Heart left ventricle (tissue), 16 donors: ENCODE results near the gene CYP27C1. TPM values are rescaled to one million over a fixed set of nuclear protein-coding genes. Genes with fewer than 3 reads are reported as not detected.

Source experiments
- ATAC-seq, 4 donors: fragments of 200-7000 bp; cut with Tn5 transposase; one replicate each; pipeline ENCODE4 v1.9.1; 2020 to 2022; ENCODE audit warnings: moderate library complexity in 4 of 4, mild to moderate bottlenecking in 3 of 4, moderate number of reproducible peaks in 1 of 4
- DNase-seq, 5 donors: peaks; one replicate each; pipeline ENCODE4 v3.0.0-alpha.2; 2020
- H3K27ac ChIP-seq, 12 donors: fragments of 200-600 bp; sonication (generic) in 4 of 12; one replicate each; pipeline versions ENCODE4 v1.5.0 to v1.8.0; 2016 to 2022; ENCODE audit warnings: mild to moderate bottlenecking in 2 of 12
- H3K27me3 ChIP-seq, 9 donors: fragments of 200-600 bp; sonication (generic) in 2 of 9; one replicate each; pipeline versions ENCODE4 v1.5.1 to v1.8.0; 2016 to 2022; ENCODE audit warnings: mild to moderate bottlenecking in 3 of 9
- H3K36me3 ChIP-seq, 9 donors: fragments of 200-600 bp; sonication (generic) in 2 of 9; one replicate each; pipeline versions ENCODE4 v1.5.0 to v1.8.0; 2018 to 2022; ENCODE audit warnings: mild to moderate bottlenecking in 2 of 9
- H3K4me1 ChIP-seq, 12 donors: fragments of 200-600 bp; sonication (generic) in 4 of 12; one replicate each; pipeline versions ENCODE4 v1.5.0 to v1.8.0; 2016 to 2022; ENCODE audit warnings: mild to moderate bottlenecking in 3 of 12
- H3K4me3 ChIP-seq, 12 donors: fragments of 200-600 bp; sonication (generic) in 4 of 12; one replicate each; pipeline versions ENCODE4 v1.5.0 to v1.8.0; 2017 to 2022; ENCODE audit warnings: mild to moderate bottlenecking in 9 of 12, moderate library complexity in 4 of 12
- H3K9me3 ChIP-seq, 12 donors: fragments of 200-600 bp; sonication (generic) in 4 of 12; one replicate each; pipeline versions ENCODE4 v1.5.0 to v1.8.0; 2016 to 2022; ENCODE audit warnings: mild to moderate bottlenecking in 1 of 12
- CTCF ChIP-seq, 12 donors: fragments of 200-600 bp; sonication (generic) in 4 of 12; IDR thresholded peaks; one replicate each; pipeline versions ENCODE4 v1.5.0 to v1.8.0; 2018 to 2022; ENCODE audit warnings: antibody characterized with exemption in 12 of 12, mild to moderate bottlenecking in 5 of 12
- POLR2A ChIP-seq, 2 donors: fragments of 450-650 bp; IDR thresholded peaks; one replicate each; pipeline ENCODE4 v1.6.1; 2017; ENCODE audit warnings: antibody characterized with exemption in 2 of 2, mild to moderate bottlenecking in 2 of 2, moderate library complexity in 2 of 2
- WGBS, 4 donors: extraction: QIAGEN DNeasy Blood & Tissue Kit in 2 of 4; methylation state at CpG; one replicate each; pipeline versions ENCODE4 v1.1.5 to v1.1.7; 2013 to 2018; 5-methylcytosine and 5-hydroxymethylcytosine counted together
- intact Hi-C, 10 donors: fragments of 100-400 bp; cut with DNase I; formaldehyde crosslinking; loops; one replicate each; pipeline versions ENCODE4 v1.11.1 to v1.14.2; 2022
- polyA plus RNA-seq, 2 donors: library from polyadenylated mRNA; stranded (reverse); fragments of 200-250 nt; gene quantifications; one replicate each; pipeline ENCODE4 v1.2.3, GENCODE V29; 2013
- total RNA-seq, 9 donors: library from RNA; depleted of rRNA in 2 of 9; stranded (reverse); fragments of >200 nt in 2 of 9; fragmentation: NEBNext Ultra II Directional in 3 of 9; extraction: Animal tissue kit (Norgen Biotek cat#: 25700) in 3 of 9; gene quantifications; one replicate each; pipeline versions ENCODE4 v1.1.0 to v1.2.4, GENCODE V29; 2016 to 2023
- donor health status: ischemic (EF 13 %, LVEDD 7.1; RV severe dilation, severe dysfunction).
- donor health status: healthy with polysubstance abuse.
- donor health status: DM: no; HTN: yes; CAD: no.
- donor health status: DM: no; HTN: no; CAD: no.
- donor health status: ischemic (EF 25% LVEDD 6.9; RV normal size, moderate dysfunction).
- donor health status: ischemic (EF 25% LVEDD 5.7; RV mildly dilated, moderate dysfunction).
- donor health status: healthy.
- donor health status: DM: yes; HTN: yes; CAD: no.
- donor health status: ischemic (EF 35%, LVEDD 5.7; RV mildly dilated, moderate dysfunction).
- donor health status: nonischemic (EF 11% LVEDD 7.7; RV severe dilation, severe dysfunction).
- donor health status: DM: yes; HTN: yes; CAD: no.
- donor health status: PGD.
- donor health status: ischemic (EF 29% LVEDD 5.4; RV normal size, mild dysfunction).
- donor health status: nonischemic (EF 23%, LVEDD 6.1; RV moderate dilation, normal function).

CYP27C1 gene
- total and polyA plus RNA-seq, 11 donors = 0.06 to 0.44 (median 0.12) TPM; not detected in 8

GRCh38 chr2:127146071-127146725, 73.9 kb downstream of the CYP27C1 start:
- 88 to 97% (median 94%) methylated on average over 12 to 18 of the region's 18 CpGs for WGBS, 4 donors
- Histone ChIP-seq H3K9me3 (peaks cover 0 to 11% (median 0%) of the 10 kb centered on the region in 12 donors), H3K4me1 (peaks cover 0 to 35% (median 17%) of the 10 kb centered on the region in 12 donors), H3K4me3 (no peak overlapping the region), H3K36me3 (no peaks in the 10 kb centered on the region), H3K27ac (peak overlapping the region in 1 of 12 donors; percentile 14), H3K27me3 (peaks cover 0 to 7% (median 0%) of the 10 kb centered on the region in 9 donors)
- TF ChIP-seq CTCF (IDR thresholded peaks at IDR 0.05) (no peak), POLR2A (IDR thresholded peaks at IDR 0.05) (no peak)
- intact Hi-C loops = loop anchor here in 1 of 10 donors (5.0 kb wide), 1 partner anchor 39 kb away; the partner anchor contains the start of gene BIN1
- DNase-seq = no peak
- ATAC-seq = no peak

- peak overlapping the region in 1 of 12 donors; percentile 14 for H3K27ac ChIP-seq
- 20 to 51% (median 28%) methylated on average over 1 of the region's 1 CpG for WGBS, 4 donors
- intact Hi-C loops = loop anchor here in 1 of 10 donors (5.0 kb wide), 1 partner anchor 38 kb away; the partner anchor contains the start of gene BIN1
- TF ChIP-seq POLR2A (IDR thresholded peaks at IDR 0.05) (no peak), CTCF (IDR thresholded peaks at IDR 0.05) (no peak)
- no peaks in the 10 kb centered on the region for H3K36me3 ChIP-seq
- H3K27me3 ChIP-seq = peaks cover 0 to 15% (median 0%) of the 10 kb centered on the region in 9 donors
- DNase-seq (no peak), ATAC-seq (peak; percentile 9 to 48 (median 34))
- peaks cover 0 to 35% (median 17%) of the 10 kb centered on the region in 12 donors for H3K4me1 ChIP-seq
- H3K9me3 ChIP-seq = peaks cover 0 to 3% (median 0%) of the 10 kb centered on the region in 12 donors
- no peak overlapping the region for H3K4me3 ChIP-seq
Measured at GRCh38 chr2:127145280-127145895, 74.7 kb downstream of the CYP27C1 start.

GRCh38 chr2:127143841-127144782, 76.0 kb downstream of the CYP27C1 start:
- peak overlapping the region in 9 of 12 donors; percentile 5 to 48 (median 18) for H3K27ac ChIP-seq
- TF ChIP-seq POLR2A (IDR thresholded peaks at IDR 0.05) (no peak), CTCF (IDR thresholded peaks at IDR 0.05) (no peak)

More at GRCh38 chr2:127143841-127144782, 76.0 kb downstream of the CYP27C1 start:
- H3K9me3 ChIP-seq = peaks cover 0 to 2% (median 0%) of the 10 kb centered on the region in 12 donors
- peaks cover 0 to 16% (median 0%) of the 10 kb centered on the region in 9 donors for H3K27me3 ChIP-seq
- no peaks in the 10 kb centered on the region for H3K36me3 ChIP-seq
- peaks cover 0 to 35% (median 17%) of the 10 kb centered on the region in 12 donors for H3K4me1 ChIP-seq
- DNase-seq (no peak), ATAC-seq (peak; percentile 14 to 61 (median 51))
- intact Hi-C loops = no loop called here
- no peak overlapping the region for H3K4me3 ChIP-seq
- WGBS, 4 donors = 64 to 74% (median 67%) methylated on average over 11 of the region's 11 CpGs
